Measurements from ENCODE around the gene GPM6B.

- TF ChIP-seq ZNF384 (IDR thresholded peaks at IDR 0.05), result no peak
- TF ChIP-seq HDGF (IDR thresholded peaks at IDR 0.05; ENCODE audit: borderline replicate concordance), result no peak
- TF ChIP-seq NFRKB (IDR thresholded peaks at IDR 0.05), result no peak
These were observed 95.5 kb downstream of the GPM6B start for GRCh38 chrX:13721371-13721770.
